ENCODE results near the gene TESK2. TPM values are rescaled to one million over a fixed set of nuclear protein-coding genes. Genes with fewer than 3 reads are reported as not detected.
"Not testable (repeated sequence)": the region's sequence is repeated elsewhere in the genome, so short reads cannot be mapped to it uniquely, and the experiment has no call there.

TESK2 gene
- total RNA-seq, 1 experiment from 2014 or later = 5.0 TPM

- H3K27me3 ChIP-seq (ENCODE audit: insufficient read depth, low read length); ATAC-seq; intact Hi-C loops (cut with micrococcal nuclease); DNase-seq (ENCODE audit: low read depth, low spot score); H3K4me2 ChIP-seq (ENCODE audit: low read length); H3K36me3 ChIP-seq (ENCODE audit: control insufficient read depth in 1 of 2, insufficient read depth in 2 of 2, low read length in 2 of 2); H3K9ac ChIP-seq (ENCODE audit: low read length); H3K4me3 ChIP-seq (replicated peaks in 1 of 2; ENCODE audit: low read depth in 1 of 2, low read length in 2 of 2); H3K9me2 ChIP-seq (ENCODE audit: insufficient read depth); POLR2A ChIA-PET; H3K9me3 ChIP-seq (ENCODE audit: control insufficient read depth in 1 of 2, insufficient read depth in 1 of 2, low read depth in 1 of 2, low read length in 2 of 2); H4K20me1 ChIP-seq (ENCODE audit: insufficient read depth); H2AFZ ChIP-seq (ENCODE audit: low read depth, low read length, poor library complexity, severe bottlenecking); H3K79me2 ChIP-seq (ENCODE audit: insufficient read depth, low read length); H3K27ac ChIP-seq (ENCODE audit: low read depth, low read length); BruUV-seq (replicated peaks): not testable (repeated sequence)
- ChIA-PET RAD21 (ENCODE audit: low non-redundant PET in 1 of 2, low total read pairs in 2 of 2, uncharacterized antibody in 2 of 2, unreplicated experiment in 2 of 2) (interaction anchor here (0.9 to 2.5 kb wide), 2 partner anchors 131 kb away, joined by 3 to 7 read pairs; partner anchors contain the start of gene TESK2 (in 1 of the 2)), CTCF (interaction anchor here (1.0 to 3.4 kb wide), 5 partner anchors 23 to 347 kb away, joined by 3 to 45 read pairs (median 4); partner anchors contain the start of gene TESK2)
- H3K4me1 ChIP-seq (ENCODE audit: control insufficient read depth in 1 of 2, insufficient read depth in 2 of 2, low read length in 2 of 2) = peaks cover 8 to 12% of the 10 kb centered on the region in 2 experiments
Measured at GRCh38 chr1:45360981-45361380, 130.0 kb downstream of the TESK2 start.

- POLR2A ChIA-PET = interaction anchor here (1.0 to 1.2 kb wide), 2 partner anchors 19 to 140 kb away, joined by 3 read pairs; partner anchors contain the start of genes CCDC163 and MMACHC
- no peaks in the 10 kb centered on the region for H3K79me2 ChIP-seq (ENCODE audit: insufficient read depth, low read length)
- peak; percentile 70 for ATAC-seq
- no peak overlapping the region for H3K27ac ChIP-seq (ENCODE audit: low read depth, low read length)
- DNase-seq (ENCODE audit: low read depth, low spot score) = no peak
- no peaks in the 10 kb centered on the region for H3K27me3 ChIP-seq (ENCODE audit: insufficient read depth, low read length)
- H3K36me3 ChIP-seq (ENCODE audit: control insufficient read depth in 1 of 2, insufficient read depth in 2 of 2, low read length in 2 of 2) = no peaks in the 10 kb centered on the region
- no peak overlapping the region for H3K9ac ChIP-seq (ENCODE audit: low read length)
- 0 out of 2 replicates have a peak overlapping the region, but pooled peaks have one; percentile 6 for H3K4me2 ChIP-seq (ENCODE audit: low read length)
- H3K9me3 ChIP-seq (ENCODE audit: control insufficient read depth in 1 of 2, insufficient read depth in 1 of 2, low read depth in 1 of 2, low read length in 2 of 2) = no peaks in the 10 kb centered on the region
- RAD21 ChIA-PET (ENCODE audit: low non-redundant PET in 1 of 2, low total read pairs in 2 of 2, uncharacterized antibody in 2 of 2, unreplicated experiment in 2 of 2) = interaction anchor here (0.6 to 2.5 kb wide), 3 partner anchors 47 to 133 kb away, joined by 3 to 7 read pairs (median 3); partner anchors contain the start of gene TESK2 (in 1 of the 2)
- no peak for TF ChIP-seq ZNF274 (IDR thresholded peaks at IDR 0.05; ENCODE audit: low read depth, low read length)
- TF ChIP-seq ZFX (IDR thresholded peaks at IDR 0.05) = no peak
- TF ChIP-seq SRF (IDR thresholded peaks at IDR 0.05; ENCODE audit: low read depth) = no peak
- no peak for TF ChIP-seq SIN3A (IDR thresholded peaks at IDR 0.05; ENCODE audit: low read depth)
- TF ChIP-seq CTCF (IDR thresholded peaks at IDR 0.05 in 2 of 3, conservative IDR thresholded peaks at IDR 0.05 in 1 of 3; ENCODE audit: borderline replicate concordance in 1 of 3, insufficient read depth in 1 of 3, low read depth in 2 of 3, low read length in 2 of 3) = peak; percentile 60 to 76 (median 64)
- no peak for TF ChIP-seq CEBPB (IDR thresholded peaks at IDR 0.05; ENCODE audit: low read depth)
- TF ChIP-seq EZH2phosphoT487 (IDR thresholded peaks at IDR 0.05; ENCODE audit: borderline replicate concordance) = no peak
- TF ChIP-seq JUND (IDR thresholded peaks at IDR 0.05) = no peak
- TF ChIP-seq, protein P1, sequence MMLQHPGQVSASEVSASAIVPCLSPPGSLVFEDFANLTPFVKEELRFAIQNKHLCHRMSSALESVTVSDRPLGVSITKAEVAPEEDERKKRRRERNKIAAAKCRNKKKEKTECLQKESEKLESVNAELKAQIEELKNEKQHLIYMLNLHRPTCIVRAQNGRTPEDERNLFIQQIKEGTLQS (IDR thresholded peaks at IDR 0.05) = no peak
- no peak for TF ChIP-seq YY1 (IDR thresholded peaks at IDR 0.05; ENCODE audit: extremely low read depth, insufficient replicate concordance, low read depth, low read length)
- peak; percentile 85 for TF ChIP-seq RAD21 (IDR thresholded peaks at IDR 0.05; ENCODE audit: low read depth)
- TF ChIP-seq POLR2A (IDR thresholded peaks at IDR 0.05; ENCODE audit: borderline replicate concordance, extremely low read depth, insufficient read depth, insufficient read length) = no peak
- TF ChIP-seq ZBTB33 (IDR thresholded peaks at IDR 0.05; ENCODE audit: extremely low read depth, insufficient replicate concordance, low read length) = no peak
- intact Hi-C loops (cut with micrococcal nuclease) = loop anchor here (1.0 kb wide), 2 partner anchors 133 to 210 kb away; no protein-coding TSS in a partner anchor
- peaks cover 13 to 20% of the 10 kb centered on the region in 2 experiments for H3K4me1 ChIP-seq (ENCODE audit: control insufficient read depth in 1 of 2, insufficient read depth in 2 of 2, low read length in 2 of 2)
- CTCF ChIA-PET = interaction anchor here (1.0 to 3.4 kb wide), 6 partner anchors 12 to 346 kb away, joined by 3 to 45 read pairs (median 4); partner anchors contain the start of gene TESK2
- no peaks in the 10 kb centered on the region for H4K20me1 ChIP-seq (ENCODE audit: insufficient read depth)
- H3K9me2 ChIP-seq (ENCODE audit: insufficient read depth) = no peaks in the 10 kb centered on the region
- H2AFZ ChIP-seq (ENCODE audit: low read depth, low read length, poor library complexity, severe bottlenecking) = peak overlapping the region; percentile 13
- no TSS peak for BruUV-seq (replicated peaks)
- no peak overlapping the region for H3K4me3 ChIP-seq (replicated peaks in 1 of 2; ENCODE audit: low read depth in 1 of 2, low read length in 2 of 2)
Measured at GRCh38 chr1:45359882-45360513, 131.0 kb downstream of the TESK2 start.
